Measurements from ENCODE around the gene INPP5D. TPM values are rescaled to one million over a fixed set of nuclear protein-coding genes. Genes with fewer than 3 reads are reported as not detected.

The INPP5D gene
- total RNA-seq, 4 donors from 2014 or later, result 11.6 to 333 (median 26.2) TPM

DNA sequence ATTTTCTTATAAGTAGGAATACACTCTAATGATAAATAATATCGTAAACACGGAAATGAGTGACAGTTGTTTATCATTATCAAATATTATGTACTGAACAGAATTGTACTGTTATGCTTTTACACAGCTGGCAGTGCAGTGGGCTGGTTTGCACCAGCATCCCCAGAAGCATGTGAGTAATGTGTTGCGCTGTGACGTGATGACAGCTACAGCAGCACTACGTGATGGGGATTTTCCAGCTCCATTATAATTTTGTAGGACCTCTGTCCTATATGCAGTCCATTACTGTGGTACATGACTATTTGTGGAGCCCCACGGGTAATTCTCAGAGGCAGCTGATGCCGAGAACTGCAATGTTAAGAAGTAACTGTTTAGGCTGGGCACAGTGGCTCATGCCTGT, 114.0 kb downstream of the INPP5D start:
- no peak for TF ChIP-seq POLR2A (IDR thresholded peaks at IDR 0.05)
- TF ChIP-seq, protein P1, sequence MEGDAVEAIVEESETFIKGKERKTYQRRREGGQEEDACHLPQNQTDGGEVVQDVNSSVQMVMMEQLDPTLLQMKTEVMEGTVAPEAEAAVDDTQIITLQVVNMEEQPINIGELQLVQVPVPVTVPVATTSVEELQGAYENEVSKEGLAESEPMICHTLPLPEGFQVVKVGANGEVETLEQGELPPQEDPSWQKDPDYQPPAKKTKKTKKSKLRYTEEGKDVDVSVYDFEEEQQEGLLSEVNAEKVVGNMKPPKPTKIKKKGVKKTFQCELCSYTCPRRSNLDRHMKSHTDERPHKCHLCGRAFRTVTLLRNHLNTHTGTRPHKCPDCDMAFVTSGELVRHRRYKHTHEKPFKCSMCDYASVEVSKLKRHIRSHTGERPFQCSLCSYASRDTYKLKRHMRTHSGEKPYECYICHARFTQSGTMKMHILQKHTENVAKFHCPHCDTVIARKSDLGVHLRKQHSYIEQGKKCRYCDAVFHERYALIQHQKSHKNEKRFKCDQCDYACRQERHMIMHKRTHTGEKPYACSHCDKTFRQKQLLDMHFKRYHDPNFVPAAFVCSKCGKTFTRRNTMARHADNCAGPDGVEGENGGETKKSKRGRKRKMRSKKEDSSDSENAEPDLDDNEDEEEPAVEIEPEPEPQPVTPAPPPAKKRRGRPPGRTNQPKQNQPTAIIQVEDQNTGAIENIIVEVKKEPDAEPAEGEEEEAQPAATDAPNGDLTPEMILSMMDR (IDR thresholded peaks at IDR 0.05), result no peak
- H3K27ac ChIP-seq, result no peak overlapping the region
- no peaks in the 10 kb centered on the region for H3K27me3 ChIP-seq
- H3K4me3 ChIP-seq, result no peak overlapping the region
- peaks cover 0 to 48% (median 0%) of the 10 kb centered on the region in 3 donors for H3K36me3 ChIP-seq
- no peaks in the 10 kb centered on the region for H3K9me3 ChIP-seq
- H3K4me1 ChIP-seq, result no peaks in the 10 kb centered on the region
- DNase-seq, result no peak

DNA sequence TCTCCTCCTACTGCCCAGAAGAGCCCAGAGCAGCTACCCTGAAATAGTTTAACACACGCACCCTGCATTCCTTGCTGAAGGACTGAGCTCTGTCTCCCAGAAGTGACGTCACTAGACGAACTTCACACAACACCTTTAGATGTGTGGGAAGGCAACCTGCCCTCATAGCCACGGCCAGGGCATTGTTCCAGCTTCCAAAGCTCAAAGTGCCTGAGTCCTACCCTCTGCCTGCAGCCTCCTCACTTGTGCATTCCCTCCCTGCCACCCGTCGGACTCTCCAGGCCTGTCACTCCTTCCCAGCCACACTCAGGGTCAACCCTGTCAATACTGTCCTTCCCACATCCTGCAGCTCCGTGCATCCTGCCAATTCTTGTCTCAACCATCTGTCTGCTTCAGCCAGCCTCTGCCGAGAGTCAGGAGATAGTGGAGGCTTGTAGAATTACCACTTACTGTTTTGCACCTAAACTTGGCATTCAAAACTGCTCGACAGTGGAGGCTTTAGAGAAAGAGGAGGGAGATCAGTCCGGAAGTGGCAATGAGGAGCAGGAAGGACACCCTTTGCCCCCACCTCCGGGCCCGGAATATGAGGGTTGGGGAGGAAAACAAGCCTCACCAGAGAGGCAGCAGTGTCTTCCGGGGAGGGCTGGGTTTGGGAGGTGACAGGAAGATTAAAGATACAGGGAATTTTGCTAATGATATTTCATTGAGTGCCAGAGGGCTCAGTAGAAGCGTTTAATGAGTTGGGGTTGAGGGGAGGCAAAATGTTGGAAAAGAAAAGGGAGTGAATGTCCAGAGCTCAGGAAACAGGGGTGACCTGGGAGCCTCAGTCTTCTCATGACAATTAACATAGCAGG, 119.1 kb downstream of the INPP5D start:
- Histone ChIP-seq H3K9me3 (no peaks in the 10 kb centered on the region), H3K4me1 (no peaks in the 10 kb centered on the region), H3K36me3 (peaks cover 0 to 27% (median 0%) of the 10 kb centered on the region in 3 donors), H3K27ac (no peak overlapping the region), H3K27me3 (no peaks in the 10 kb centered on the region), H3K4me3 (no peak overlapping the region)
- no peak for TF ChIP-seq POLR2A (IDR thresholded peaks at IDR 0.05)
- TF ChIP-seq, protein P1 (IDR thresholded peaks at IDR 0.05), result no peak
- DNase-seq, result no peak

DNA sequence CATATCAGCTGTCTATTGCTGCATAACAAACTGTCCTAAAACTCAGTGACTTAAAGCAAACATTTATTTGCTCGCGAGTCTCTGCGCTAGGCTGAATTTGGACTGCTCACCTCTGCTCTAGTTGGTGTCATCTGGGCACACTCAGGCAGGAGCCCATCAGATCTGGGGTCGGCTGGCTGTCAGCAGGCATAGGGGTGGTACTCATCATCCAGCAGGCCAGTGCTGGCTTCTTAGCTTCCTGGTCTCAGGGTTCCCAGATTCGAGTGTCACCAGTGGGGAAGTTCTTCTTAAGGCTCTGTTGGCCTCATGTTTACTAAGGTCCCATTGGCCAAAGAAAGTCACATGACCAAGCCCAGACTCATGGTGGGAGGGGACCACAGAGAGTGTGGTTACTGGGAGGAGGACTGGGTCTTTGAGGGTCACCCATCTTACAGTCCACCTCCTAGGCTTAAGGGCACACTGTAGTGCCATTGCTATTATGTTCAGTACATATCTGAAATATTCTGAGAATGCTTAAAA, 119.8 kb downstream of the INPP5D start:
- H3K9me3 ChIP-seq, result no peaks in the 10 kb centered on the region
- peaks cover 0 to 27% (median 0%) of the 10 kb centered on the region in 3 donors for H3K36me3 ChIP-seq
- H3K27me3 ChIP-seq, result no peaks in the 10 kb centered on the region
- no peak for DNase-seq
- no peak for TF ChIP-seq POLR2A (IDR thresholded peaks at IDR 0.05)
- TF ChIP-seq, protein P1 (IDR thresholded peaks at IDR 0.05), result no peak
- H3K27ac ChIP-seq, result no peak overlapping the region
- no peak overlapping the region for H3K4me3 ChIP-seq
- no peaks in the 10 kb centered on the region for H3K4me1 ChIP-seq

DNA sequence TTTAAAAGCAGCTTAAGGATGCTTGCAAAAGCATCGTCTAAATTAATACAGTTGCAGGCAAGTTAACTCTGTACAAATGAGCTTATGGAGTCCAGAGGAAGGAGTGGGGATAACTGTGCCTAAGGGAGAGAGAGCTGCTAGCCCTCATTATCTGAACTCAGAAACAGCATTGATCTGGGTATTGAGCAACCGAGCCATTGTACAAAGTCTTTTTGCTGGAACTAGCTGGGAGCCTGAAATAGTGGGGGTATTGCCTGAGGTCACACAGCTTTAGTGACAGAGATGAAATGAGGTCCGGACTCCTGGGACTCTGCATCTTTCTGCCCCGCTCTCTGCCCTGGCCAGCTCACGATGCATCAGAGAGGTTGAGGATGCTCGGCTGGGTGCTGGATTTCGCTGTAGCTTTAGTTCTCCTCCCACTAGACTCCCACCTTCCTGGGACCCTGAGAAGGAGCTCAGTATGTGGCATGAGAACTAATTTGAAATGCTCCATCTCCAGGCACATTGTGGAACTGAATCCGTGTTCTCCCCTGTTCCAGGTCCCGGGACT, 123.8 kb downstream of the INPP5D start:
- DNase-seq, result no peak
- H3K9me3 ChIP-seq, result no peaks in the 10 kb centered on the region
- no peaks in the 10 kb centered on the region for H3K27me3 ChIP-seq
- H3K4me1 ChIP-seq, result no peaks in the 10 kb centered on the region
- no peak overlapping the region for H3K27ac ChIP-seq
- no peak overlapping the region for H3K4me3 ChIP-seq
- peaks cover 0 to 20% (median 0%) of the 10 kb centered on the region in 3 donors for H3K36me3 ChIP-seq
- TF ChIP-seq POLR2A (IDR thresholded peaks at IDR 0.05), result no peak
- TF ChIP-seq, protein P1 (IDR thresholded peaks at IDR 0.05), result no peak

DNA sequence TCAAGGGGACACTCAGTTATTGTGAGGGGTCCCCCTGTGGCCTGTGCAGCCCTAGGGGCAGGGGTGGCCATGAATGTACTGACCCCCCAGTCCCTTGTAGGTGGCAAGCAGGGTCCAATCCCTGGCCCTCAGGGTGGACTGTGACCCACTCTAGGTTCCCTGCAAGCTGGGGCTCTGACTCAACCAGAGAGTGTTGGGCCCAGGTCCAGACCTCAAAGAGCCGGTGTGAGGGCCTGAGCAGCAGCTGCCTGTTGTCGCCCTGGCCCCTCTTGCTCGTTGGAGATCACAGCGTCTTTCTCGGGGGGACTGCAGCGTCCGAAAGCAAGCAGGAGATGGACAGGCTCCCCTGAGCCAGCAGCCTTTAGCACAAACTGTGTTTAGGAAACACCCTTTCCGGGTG, 124.5 kb downstream of the INPP5D start:
- Histone ChIP-seq H3K4me1 (no peaks in the 10 kb centered on the region), H3K36me3 (peaks cover 0 to 22% (median 0%) of the 10 kb centered on the region in 3 donors), H3K27me3 (no peaks in the 10 kb centered on the region), H3K9me3 (no peaks in the 10 kb centered on the region), H3K4me3 (no peak overlapping the region), H3K27ac (no peak overlapping the region)
- TF ChIP-seq, protein P1 (IDR thresholded peaks at IDR 0.05), result no peak
- no peak for TF ChIP-seq POLR2A (IDR thresholded peaks at IDR 0.05)
- no peak for DNase-seq
